IPS DF 19.7 (cell line): Measurements from ENCODE around the gene BEST4.
"Not testable (repeated sequence)": the region's sequence is repeated elsewhere in the genome, so short reads cannot be mapped to it uniquely, and the experiment has no call there.

Source experiments
- DNase-seq: peaks from one replicate; pipeline ENCODE4 v3.0.0-alpha.2; 2013; ENCODE audit warnings: low read depth, low spot score

BEST4 gene

DNA sequence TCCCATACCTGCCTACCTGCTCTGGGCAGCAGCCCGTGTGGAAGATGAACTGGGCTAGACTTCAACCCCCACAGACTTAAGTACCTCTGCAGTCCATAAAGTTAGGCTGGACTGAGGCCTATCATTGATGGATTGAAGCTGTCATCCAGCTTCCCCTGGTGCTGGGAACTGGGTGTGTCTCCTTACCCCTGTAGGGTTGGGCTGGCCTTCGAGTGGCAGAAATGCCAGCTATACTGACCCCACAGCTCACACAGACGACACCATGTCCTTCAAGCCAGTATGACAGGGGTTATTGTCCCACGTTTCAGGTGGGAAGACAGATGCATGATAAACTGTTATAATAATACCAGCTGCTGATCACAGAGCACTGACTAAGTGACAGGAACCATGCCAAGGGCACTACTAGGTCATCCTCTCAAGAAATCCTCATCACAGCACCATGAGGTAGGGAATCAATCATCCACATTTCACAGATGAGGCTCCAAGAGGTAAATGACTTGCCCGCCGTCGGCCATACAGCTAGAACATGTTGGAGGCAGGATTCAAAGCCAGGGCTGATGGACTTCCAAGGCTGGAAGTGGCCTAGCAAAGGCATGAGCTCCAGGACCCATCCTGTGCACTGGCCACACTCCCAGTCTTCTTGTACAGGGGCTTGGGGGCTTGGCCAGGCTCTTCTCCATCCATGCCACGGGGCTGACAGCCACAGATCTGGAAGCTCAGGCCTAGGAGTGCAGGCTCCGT lies at the start of gene BEST4:
Gene BEST4, minus strand, starts transcription at position 51 of the 741 bp plus-strand sequence. CDS start 465 bp downstream, outside the sequence.
- DNase-seq = no peak

DNA sequence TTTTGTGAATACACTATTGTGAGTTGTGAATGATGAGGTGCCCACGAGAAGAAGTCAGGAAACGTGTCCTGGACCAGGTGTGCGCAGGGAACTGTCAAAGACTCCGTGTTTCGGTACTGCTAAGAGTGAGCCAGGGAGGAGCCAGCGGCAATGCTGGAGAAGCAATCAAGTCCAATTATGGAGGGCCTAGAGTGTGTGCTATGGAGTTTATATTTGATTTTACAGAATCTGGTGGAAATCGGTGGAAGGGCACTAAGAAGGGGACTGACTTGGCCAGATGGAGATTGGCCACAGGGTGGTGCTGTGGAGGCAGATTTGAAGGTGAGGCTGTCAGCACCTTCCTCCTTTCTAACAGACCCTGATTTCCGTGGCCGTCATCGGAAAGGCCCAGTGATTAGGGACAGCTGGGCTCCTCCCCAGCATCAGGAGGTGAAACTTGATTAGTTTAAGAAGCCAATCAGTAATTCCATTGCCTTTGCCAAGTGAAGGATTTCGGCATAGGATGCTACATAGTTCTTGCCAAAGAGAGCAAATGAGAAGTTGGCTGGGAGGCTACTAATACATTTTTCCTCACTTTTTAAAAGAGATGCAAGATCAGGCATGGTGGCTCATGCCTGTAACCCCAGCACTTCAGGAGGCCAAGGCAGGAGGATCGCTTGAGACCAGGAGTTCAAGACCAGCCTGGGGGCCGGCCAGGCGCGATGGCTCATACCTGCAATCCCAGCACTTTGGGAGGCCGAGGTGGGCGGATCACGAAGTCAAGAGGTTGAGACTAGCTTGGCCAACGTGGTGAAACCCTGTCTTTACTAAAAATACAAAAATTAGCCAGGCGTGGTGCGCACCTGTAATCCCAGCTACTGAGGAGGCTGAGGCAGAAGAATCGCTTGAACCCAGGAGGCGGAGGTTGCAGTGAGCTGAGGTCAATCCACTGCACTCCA lies 48.0 kb upstream of the BEST4 start:
- DNase-seq = peak; percentile 57

DNA sequence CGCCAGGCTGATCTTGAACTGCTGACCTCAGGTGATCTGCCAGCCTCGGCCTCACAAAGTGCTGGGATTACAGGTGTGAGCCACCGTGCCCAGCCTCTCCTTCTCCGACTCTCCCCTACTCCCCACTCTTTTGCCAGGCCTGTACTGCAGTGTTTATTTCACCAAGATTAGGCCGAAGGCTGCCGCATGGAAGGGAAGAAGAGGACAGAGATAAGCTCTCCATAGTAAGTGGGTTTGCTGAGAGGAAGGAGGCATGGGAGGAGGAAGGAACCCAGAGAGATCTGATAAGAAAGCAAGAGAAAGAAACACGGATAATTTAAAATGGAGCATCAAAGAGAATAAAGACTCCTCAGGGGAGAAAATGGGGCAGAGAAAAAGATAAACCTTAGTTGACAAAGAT lies 46.4 kb upstream of the BEST4 start:
- no peak for DNase-seq

DNA sequence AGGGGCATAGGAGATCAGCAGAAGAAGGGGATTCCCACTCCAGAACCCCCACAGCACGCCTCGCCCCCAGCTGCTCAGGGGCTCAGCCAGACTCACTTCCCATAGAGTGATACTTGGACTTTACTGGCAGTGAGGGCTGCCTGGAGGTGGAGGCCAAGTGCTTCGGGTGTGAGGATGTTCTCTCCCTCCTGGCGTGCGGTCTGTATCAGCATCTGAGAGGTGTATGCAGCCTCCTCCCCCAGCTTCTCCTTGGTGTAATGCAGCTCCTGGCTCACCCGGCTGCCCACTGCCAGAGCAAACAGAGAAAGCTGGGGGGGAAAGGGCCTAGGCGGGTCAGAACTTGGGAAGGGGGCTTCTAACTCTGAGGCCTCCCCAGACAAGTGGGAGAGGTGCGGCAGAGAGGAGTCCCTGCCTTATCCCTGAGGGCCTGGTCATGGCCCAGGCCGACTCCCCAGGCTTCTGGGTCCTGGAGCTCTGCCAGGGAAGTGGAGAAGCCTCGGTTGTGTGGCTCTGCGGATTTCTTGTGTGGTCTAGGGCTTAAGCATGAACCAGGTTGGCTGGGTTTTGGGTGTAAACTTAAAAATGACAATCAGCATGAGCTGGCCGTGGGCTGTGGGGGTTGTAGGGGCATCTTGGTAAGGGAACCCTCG lies 44.2 kb upstream of the BEST4 start:
- no peak for DNase-seq

DNA sequence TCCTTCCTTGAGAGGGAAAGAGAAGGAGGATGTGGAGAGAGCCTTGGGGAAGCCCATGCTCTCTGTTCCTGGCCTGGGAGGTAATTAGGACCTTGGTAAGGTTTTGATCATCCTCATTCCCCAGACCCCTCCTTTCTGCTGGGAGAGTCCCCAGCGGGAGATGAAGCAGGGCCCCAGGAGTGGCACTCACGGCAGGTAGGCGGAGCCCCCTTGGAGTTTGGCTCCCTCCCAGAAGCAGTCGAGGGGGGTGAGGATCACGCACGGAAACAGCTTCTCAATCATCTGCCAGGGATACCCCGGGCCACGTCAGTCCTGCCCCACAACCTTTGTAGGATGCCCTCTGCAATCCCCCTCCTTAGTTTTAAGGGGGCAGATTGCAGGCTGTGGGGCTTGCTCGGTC lies 43.5 kb upstream of the BEST4 start:
- no peak for DNase-seq

DNA sequence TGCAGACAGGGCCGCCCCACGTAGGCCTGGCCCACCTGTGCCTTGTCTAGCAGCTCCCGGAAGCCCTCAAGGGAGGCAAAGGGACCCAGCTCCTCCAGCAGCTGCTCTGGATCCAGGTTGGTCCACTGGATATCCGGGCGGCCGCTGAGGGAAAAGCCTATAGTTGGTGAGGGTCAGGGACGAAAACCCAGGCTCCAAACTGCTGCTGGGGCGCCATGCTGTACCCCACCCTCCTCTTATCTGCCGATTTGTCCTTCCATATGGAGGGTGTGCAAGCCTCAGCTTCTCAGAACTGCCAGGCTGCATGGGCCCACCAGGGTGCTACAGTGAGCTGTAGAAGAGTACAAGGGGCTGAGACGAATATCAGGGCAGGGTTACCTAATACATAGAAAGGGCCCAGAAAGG lies 42.9 kb upstream of the BEST4 start:
- no peak for DNase-seq

DNA sequence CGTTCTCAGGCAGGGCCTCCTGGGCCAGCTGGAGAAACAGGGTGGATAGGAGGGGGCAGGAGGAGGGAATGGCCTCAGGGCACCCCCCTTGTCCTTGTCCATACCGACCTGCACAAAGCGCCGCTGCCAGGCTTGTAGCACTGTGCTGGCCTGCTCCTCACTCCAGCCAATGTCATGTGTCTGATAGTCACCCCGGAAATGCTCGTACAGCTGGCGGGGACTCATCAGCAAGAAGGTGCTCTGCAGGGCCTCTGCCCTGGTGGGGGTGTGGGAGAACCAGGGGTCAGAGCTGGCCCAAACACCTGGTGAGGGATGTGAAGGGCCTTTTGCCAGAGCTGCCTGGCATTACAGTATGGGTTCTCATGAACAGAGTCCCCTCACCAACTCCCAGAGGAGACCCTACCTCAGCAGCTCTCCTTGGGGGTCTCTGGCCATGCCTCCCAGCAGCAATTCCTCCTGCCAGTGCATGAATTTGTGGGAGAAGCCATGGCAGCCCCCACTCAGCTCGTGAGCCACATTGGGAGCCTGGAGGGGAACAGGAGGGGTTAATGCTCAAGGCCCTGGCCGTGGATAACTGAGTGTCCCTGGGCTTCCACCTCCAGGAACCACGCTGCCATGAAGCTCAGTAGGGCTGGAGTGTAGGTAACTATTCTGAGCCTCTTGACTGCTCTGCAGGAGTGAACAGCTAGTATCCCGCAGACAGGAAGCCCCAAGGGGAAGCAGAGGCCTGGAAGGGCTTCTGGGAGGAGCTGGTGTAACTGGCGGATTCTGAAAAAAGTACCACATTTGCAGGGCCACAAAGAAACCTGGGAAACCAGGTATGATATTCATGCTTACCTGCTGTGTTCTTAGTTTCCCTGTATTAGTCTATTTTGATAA lies 41.8 kb upstream of the BEST4 start:
- DNase-seq = no peak

DNA sequence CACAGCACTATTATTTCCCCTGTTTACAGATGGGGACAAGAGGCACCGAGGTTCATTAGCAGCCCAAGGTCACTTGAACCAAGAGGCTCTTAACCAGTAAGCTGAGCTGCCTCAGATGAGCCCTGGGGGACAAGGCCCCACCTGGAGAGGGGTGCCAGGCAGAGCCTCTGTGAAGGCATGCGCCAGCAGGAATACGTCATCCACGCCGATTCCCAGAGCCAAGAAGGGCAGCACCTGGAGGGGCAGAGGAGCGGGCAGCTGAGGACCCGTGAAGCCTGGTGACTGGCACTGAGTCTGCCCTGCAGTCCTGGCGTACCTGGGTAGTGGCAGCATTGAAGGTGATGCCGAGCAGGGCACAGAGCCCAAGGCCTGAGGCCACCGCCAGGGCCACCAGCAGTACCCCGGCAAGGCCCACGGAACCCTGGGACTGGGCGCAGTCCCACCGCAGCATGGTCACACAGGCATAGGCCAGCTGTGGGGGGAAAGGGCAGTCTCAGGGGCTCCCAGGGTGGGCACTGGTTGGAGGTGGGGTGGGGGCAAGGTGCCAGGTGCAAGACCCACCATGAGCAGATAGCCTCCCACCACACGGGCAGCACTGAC lies 41.0 kb upstream of the BEST4 start:
- no peak for DNase-seq

DNA sequence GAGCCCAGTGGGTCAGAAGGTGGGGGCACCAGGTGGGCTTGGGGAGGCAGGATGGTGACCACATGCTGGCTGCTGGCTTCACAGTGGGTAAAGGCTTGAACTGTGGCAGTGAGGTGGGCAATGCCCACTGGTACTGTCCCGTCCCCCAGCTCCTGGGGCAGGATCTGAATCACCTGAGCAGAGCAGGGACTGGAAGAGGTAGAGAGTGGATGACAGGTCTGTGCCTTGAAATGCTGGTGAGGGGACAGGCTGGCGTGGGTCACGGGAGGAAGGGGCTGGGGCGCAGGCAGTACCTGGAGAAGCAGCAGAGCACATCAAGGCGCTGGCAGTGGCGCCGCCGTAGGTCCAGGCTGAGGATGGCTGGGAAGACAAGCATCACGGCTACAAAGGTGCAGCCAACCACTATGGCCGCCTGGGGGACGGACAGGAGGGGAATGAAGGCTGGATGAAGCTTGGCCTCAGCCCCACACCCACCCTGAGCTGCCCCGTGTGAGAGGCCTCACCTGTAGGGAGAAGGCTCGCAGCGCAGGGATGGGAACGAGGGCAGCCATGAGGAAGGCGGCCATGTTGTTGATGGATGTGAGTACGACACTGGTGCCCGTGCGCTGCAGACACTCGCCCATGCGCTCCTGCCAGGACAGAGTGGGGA lies 40.2 kb upstream of the BEST4 start:
- DNase-seq = no peak

DNA sequence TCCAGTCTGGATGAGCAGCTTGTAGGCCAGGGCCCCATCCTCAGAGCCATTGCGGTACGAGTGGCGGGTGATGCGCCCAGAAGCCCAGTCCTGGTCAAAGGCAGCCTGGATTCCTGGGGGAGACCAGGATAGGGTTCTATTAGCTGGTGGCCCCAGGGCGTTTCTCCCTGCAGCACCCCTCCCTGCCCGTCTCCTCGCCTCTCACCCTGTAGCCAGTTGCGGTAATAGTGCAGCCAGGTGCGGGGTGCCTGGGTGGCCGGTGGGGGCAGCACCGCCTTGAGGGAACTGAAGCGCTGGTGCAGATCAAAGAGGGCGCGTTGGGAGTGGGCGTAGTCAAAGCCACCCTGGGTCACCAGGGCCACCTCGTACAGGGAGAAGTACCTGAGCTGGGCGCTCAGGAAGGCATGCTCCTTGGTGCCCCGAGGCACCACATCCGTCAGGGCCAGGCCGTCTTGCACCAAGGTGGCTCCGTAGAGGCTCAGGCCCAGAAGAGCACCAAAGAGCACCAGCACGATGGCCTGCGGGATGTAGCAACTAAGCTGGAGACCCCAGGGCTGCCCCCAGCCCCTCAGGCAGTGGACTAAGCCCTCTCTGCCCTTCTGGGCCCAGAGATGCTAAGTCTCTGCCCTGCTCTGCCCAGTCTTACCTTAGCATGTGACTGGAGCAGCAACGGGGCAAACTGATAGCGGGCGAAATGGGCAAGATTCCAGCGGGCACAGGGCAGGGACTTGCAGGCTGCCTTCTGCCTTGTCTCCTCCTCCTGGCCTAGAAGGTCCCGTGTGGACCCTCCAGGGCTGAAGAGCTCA lies 39.4 kb upstream of the BEST4 start:
- DNase-seq = no peak

DNA sequence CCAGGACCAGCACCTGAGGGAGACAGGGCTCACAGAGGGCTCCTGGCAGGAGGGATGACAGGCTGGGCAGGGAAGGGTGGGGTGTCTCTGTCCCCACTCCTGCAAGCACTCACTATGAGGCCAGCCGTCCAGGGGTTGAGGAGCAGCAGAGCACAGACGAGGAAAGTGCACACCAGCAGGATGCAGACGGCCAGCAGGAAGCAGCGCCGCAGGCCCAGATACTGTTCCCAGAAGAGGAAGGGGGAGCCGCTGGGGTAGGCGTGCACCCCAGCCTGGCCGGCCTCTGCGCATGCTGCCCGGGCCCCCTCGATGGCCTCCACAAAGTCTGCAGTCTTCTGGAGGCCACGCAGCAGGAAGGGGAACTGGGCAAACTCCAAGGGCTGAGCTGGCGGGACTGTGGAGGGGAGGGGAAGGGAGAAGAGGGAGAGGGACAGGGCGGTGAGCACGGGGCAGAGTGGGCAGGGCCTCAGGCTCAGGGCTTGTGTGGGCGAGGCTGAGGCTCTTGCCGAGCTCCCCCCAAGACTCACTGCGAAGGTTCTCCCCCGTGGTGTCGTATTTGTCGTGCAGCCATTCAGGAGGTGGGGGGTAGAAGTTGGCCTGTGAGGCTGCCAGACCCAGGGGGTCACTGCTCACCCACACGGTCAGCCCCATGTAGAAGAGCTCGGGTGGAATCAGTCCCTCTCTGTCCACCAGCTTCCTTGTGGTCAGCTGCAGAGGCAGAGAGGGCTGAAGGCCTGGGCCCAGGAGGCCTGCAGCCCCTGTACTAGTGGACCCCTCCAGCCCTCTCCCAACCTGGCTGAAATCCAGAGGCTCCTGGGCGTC lies 38.6 kb upstream of the BEST4 start:
- DNase-seq = no peak

DNA sequence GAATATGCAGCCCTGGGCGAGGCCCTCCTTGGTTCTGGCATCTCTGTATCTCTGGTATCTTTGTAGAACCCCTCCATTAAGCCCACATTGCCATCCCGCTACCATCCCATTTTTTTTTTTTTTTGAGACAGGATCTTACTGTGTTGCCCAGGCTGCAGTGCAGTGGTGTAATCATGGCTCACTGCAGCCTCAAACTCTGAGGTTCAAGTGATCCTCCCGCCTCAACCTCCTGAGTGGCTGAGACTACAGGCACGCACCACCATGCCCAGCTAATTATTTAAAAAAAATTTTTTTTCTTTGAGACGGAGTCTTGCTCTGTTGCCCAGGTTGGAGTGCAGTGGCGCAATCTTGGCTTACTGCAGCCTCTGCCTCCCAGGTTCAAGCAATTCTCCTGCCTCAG lies 36.4 kb upstream of the BEST4 start:
- DNase-seq = not testable (repeated sequence)

DNA sequence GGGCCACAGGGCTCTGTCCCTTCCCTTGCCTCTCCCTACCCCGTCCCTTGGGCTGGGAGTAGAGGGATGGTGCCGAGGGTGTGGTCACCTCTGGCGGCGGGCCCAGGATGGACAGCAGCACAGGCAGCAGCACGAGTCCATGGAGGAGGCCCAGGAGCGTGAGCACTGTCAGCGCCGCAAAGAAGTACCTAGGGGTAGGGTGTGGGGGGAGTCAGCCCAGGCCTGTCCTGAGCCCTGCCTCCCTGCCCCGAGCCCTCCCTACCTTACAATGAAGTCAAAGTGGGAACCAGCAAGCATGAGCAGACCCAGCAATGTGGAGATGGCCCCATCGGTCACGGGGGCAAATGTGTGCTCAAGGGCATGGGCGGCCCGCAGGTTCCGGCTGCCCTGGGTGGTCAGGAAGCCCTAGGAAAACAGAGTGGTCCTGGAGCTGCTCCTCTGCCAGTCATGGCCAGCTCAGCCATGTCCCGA lies 35.0 kb upstream of the BEST4 start:
- no peak for DNase-seq

DNA sequence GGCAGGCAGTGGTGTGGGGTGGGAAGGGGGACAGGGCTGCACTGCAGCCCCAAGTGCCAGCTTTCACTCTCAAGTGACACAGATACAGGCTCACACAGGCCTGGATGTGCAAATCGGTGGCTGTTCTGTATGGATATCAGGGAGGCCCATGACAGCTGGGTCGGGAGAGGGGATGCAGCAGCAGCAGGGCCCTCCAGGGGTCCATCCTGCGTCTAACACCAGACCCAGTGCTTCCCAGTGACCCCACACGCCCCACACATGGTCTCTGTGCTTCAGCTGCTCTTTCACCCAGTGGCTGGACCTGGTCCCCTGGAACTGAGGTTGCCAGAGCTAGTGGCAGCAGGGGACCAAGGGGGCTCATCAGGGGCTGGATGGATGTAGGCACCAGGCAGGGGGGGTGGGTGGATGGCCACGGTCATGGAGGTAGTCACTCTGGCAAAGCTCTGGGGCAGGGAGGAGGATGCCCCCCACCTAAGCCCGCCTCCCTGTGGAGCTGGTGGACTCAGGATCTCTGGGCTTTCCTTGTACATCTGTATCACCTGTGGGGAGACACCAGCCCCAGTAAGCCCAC lies 34.2 kb upstream of the BEST4 start:
- DNase-seq = no peak

DNA sequence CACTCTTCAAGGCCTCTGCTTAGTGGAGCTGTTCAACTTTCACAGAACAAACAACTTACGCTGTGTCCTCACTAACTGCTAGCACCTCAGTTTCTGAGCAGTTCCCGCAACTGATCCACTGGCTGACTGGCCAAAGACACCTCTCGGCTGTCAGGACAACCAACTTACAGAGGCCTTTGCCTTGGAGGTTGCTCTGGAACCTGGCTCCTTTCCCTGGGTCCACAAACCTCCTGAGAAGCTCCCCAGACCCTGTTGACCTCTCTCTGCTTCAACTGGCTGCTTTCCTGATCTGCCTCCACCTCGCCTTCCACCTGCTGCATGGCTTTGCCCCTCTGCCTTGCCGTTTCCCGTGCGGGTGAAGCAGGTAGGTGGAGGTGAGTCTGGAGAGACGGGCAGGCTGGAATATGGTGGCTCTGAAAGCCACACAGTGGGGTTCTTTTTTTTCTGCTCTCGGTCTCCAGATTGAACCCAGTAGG lies 33.3 kb upstream of the BEST4 start:
- DNase-seq = no peak

DNA sequence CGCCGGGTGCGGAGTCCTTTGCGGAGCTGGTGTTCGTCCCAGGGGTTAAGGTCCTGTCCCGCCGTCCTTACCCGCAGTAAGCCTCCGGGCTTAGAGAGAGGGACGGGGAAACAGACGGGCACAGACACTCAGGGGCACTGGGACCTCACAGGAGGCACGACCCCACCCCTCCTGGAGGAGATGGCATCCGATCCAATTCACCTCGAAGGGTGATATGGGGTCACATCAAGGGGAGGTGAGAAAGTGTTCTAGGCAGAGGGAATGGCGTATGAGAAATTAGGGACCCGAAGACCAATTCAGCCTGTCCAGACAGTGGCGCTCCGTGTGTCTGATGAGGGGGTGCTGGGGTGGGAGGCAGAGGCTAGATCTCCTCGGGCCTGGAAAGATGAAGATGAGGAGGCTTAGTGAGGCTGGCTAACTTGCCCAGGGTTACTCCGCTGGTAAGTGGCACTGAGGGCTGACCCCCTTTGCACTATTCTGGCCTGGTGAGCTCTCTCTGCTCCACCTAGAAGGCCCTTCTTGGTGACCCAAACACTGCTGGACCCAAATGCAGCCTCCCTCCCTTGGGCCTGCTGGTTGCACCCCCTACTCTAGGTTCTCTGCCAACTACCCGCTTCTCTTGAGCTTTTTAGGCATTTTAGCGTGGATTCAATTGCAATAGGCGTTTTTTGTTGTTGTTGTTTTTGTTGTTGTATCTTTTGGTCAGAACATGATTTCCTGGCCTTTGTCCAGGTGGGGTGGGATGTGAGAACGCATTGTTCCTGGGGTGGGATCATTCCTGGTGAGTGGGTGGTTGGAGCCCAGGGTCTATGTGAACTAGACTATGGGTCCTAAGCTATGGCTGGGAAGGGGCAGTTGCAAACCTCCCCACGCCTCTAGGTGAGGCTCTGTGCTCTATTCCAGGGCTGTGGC lies 32.6 kb upstream of the BEST4 start:
- DNase-seq = no peak
